GM19351 (cell line): ENCODE data around the gene PDE1C.
A peak's percentile ranks its signal among the peaks of the same experiment; 100 is the strongest.

Experiments used
- ATAC-seq: cut with Tn5 transposase; IDR thresholded peaks from one replicate; pipeline ENCODE4 v1.9.1; 2021; ENCODE audit warnings: mild to moderate bottlenecking, moderate library complexity; ENCODE audit not compliant: unreplicated experiment

The PDE1C gene

DNA sequence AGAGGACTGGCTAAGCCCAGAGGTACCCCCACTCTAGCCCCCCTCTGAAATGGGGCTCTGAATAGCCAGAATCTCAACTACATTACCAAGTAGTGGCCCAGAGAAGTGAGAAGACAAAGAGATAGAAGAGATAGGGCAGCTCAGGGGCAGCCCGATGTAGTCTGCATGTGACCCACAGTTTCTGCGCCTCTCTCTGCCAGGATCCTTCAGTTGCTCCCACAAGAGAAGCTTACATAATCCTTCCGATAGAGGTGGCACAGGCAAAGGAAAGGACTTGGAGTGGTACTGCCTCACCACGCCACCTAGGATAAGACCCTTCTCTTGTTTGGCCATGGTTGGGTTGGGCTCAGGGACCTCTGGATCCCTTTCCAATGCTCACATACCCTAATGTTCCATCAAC lies 5.4 kb upstream of the PDE1C start:
- ATAC-seq: no peak

DNA sequence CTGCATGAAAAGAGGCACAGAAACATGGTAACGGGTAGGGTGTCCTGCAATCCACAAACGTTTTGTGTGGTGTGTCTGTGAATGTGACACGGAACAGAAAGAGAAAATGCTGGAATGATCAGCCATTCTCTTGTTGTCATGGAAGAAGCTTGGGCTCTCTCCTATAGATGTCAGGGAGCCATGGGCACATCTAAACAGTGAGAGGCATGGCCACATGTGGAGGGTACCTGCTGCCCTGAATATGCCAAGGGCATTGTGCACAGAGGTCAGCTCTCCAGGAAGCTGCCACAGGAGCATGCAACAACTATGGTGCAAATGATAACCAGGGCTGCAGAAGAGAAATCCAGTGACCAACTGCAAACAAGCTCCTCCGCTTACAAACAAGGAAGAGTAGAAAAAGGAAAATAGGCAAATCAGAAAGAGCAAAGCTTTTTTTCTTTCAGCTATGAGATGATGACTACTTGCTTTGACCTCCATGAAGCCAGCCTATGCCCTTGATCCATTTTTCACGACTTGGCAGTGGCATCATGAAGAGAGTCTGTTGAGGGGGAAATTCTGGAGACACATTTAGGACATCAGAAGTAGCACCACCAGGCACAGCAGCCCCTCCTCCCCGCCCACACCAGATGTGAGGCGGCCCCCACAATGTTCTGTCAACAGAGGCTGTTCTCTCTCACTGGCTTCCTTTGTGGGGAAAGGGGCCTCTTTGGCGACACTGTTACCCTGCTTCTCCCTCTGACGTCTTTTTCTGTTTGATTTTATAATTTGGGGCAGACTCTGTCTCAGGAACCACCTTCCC lies 4.8 kb upstream of the PDE1C start:
- no peak for ATAC-seq

GRCh38 chr7:32073533-32073932 lies 3.3 kb upstream of the PDE1C start:
- ATAC-seq: no peak

DNA sequence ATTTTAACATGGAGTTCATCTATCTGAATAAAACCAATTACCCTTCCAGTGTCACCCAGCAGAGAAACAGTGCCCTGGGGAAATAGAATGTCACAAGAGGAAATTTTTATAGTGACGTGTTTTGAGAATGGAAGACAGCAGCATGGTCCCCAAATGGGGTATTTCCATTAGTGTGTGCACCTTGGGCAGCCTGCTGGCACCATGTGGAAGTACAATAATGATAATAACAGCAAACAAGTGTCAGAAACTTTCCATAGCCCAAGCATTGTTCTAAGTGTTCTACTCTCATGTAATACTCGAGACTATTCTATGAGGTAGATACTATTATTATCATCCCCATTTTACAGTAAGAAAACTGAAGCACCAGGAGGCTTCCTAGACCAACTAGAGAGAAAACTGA lies 2.2 kb upstream of the PDE1C start:
- no peak for ATAC-seq

DNA sequence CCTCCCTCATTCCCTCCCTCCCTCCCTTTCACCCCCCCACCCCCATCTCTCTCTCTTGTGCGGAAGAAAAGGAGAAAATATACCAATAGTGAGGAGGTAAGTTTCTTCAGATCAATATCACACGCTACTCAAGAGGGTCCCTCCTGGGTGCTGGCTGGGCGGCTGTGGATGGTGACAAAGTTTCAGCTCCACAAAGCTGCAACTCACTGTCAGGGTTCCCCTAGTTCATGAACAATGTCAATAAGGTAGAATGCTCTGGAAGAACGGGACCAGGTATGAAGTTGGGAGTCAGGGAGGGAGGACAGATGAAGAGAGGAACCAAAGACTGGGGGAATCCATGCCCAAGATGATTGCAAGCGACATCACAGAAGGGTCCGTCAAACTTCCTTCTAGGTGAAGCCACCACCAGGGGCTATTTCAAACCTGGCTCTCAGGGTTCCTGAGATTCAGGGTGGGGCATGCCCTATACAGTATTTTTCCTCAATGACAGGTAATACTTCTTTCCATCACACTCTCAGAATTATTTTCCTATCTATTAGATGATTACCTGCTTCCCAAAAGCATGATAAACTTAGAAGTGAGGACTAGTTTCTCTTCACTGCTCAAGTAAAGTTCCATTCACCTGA lies 1.4 kb upstream of the PDE1C start:
- ATAC-seq: no peak

GRCh38 chr7:32070051-32070405 lies 179 bp downstream of the PDE1C start:
- ATAC-seq: no peak

DNA sequence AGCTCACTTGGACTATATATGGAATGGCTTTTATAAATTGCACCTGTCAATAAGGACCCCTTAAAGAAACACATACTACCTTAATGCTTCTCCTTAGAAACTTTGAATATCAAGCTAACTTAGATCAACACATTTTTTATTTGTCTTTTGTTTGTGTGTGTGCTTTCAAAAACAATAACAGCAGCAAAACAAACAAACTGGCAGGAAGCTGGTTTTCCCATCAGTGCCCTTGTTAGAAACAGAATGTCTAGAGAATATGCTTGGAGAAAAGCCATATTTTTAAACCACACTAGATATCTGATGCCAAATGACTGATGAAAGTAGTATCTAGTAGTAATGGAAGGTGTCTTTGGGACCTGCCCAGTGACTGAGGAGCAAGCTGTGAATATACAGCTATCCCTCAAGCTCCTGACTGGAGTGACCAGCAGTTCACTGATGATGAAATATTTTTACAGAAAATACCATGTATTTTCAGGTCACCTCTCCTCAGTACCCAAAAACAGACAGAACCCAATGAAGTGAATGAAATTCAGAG lies 1.0 kb downstream of the PDE1C start:
- ATAC-seq: no peak

DNA sequence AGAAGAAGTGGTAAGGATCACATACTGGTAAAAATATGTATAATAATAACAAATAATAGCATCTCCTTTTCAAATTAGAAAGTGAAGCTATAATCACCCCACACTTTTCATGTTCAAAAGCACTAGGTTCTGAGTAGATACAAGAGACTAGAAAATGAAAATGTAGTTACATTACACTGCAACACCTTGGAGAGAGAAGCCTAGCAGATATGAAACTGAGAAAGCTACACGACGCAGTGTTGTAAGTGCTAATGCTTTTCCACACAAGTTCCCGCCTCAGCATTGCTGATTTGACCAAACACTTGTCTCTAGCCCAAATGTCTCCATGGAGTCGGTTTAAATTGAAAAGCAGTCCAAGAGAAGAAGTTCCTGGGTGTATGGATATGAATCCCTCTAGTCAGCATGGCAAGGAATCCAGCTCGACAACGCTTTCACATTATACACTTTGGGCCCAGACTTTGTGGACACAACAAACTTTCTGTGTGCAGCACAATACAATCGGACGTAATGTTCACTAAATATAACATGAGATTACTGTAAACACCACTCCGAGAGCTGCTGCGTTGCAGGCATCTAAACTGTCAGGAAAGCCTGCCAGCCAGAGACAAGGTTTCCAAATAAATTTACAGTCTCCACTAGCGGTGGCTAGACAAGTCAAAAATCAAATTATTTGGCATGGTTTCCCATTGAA lies 1.7 kb downstream of the PDE1C start:
- ATAC-seq: no peak

DNA sequence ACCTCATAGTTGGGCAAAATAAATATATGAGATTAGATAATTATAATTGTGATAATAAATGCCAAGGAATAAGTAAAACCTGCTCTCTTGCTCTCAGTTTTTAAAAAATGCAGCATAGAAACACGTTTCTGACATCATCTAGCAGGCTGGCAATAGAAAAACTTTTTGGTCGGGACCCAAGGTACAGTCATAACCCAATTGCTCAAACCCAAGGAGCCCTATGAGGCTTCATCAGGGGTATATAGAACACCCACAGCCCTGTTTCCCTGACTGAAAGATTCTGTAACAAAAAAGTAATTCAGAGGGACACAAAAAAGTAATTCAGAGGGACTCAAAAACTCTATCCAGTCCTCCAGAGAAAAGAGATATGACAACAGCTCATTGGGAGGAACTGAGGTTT lies 3.8 kb downstream of the PDE1C start:
- ATAC-seq: no peak

DNA sequence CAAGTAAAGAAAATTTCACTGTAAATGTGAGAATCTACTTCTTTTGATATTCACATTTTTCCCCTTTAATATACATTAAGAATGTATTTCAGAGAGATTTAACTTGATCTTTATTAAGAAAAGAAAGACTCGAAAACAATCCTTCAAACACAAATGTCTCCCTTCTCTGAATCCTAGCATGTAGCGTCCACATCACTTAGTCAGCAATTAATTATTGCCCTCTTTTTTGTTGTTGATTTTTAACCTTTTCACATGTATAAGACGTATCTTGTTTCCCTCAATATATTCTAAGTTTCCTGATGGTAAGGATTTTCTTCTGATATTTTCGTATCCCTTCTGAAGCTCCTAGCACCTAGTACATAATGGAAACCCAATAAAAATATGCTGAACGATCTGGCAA lies 6.6 kb downstream of the PDE1C start:
- no peak for ATAC-seq

GRCh38 chr7:32062150-32062549 lies 8.1 kb downstream of the PDE1C start:
- ATAC-seq: no peak

DNA sequence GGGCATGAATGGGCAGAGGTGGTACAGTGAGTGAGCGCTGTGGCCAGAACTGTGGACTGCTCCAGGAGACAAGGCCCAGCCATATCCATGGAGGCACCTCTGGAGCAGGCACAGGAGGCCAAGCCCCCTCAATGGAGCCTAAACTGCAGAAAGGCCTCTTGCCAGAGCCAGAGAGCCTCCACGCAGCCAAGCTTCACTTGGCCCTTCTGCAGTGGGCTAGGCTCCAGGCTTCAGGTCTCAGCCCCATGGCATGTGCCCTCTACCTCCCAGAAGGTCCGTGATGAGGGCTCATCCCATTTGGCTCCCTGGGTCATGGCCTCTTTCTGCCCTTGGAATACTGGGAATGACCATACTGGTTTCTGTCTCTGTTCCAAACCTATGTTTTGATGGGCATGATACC lies 8.9 kb downstream of the PDE1C start:
- no peak for ATAC-seq

- no peak for ATAC-seq
These were observed 10.8 kb downstream of the PDE1C start for GRCh38 chr7:32059289-32060011.

DNA sequence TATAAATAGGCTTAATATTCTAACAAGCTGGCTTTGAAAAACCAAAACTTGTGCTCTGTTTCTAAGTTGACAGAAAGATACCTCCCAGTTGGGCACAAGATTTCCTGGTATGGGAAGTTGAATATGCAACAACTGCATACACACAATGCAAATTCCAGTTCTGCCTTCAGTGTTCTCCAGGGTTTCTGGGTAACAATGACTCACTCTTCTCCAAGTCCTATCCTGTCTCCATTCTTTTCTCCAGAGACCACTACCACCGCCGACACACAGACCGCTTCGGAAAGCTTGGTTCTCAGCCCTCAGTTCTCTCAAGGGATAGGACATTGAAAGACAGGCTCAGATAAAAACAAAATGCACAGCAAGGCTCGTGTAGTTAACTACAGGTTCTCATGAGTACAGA lies 12.2 kb downstream of the PDE1C start:
- ATAC-seq: no peak

DNA sequence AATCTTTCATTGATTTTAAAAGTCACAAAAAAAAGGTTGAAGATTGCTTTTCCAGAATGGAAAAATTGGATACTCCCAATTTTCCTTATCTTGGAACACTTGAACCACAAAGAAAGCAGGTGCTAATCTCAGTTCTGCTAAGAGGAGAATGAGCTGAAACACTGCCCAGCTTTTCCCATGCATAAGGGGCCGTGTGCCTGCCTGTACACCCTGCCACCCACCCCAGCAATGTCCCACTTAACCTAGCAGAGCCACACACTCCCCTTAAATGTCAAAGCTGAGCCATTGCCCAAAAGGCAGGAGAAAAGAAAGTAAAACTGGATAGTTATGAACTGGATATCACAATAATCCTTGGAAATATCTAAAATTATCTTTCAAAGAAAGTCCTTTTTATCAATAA lies 13.4 kb downstream of the PDE1C start:
- ATAC-seq: no peak

DNA sequence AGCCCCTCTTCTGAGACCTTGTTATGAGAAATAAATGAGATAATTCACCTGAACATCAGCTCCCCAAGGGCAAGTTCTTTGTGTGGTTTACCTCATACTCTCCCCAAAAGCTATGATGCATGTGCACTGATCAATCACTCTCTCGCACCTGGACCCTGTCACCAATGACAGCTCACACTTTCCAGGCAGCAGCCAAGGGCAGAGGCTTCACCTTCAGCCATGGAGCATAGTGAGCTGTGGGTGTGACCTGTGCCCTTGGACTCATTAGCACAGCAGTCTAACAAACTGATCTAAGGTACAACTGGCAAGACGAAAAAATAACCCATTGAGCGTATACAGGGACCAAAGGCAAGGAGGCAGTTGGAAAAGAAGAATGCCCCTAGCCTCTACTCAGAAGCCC lies 17.0 kb downstream of the PDE1C start:
- ATAC-seq: no peak

GRCh38 chr7:32051128-32051527 lies 19.1 kb downstream of the PDE1C start:
- ATAC-seq: no peak

GRCh38 chr7:32049599-32049998 lies 20.6 kb downstream of the PDE1C start:
- no peak for ATAC-seq

GRCh38 chr7:32048970-32049491 lies 21.2 kb downstream of the PDE1C start:
- ATAC-seq: peak; percentile 61

- no peak for ATAC-seq
These were observed 22.4 kb downstream of the PDE1C start for GRCh38 chr7:32047801-32048200.

DNA sequence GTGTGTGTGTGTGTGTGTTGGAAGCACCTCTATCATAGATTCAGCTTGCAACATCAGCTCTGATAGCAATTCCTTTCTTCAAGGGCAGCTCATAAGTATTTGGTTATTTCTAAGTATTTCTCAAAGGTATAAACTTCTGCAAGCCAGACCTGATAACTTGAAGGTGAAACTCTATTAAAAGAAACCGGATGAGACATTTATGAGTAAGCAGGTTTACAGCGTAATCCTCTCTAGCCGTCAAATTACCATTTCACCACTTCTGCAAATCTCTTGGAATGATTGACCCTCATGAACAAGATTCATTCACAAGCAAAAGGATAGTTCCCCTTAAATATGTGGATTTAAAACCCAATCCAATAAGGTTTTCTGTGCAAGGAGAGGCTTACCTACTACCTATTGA lies 23.1 kb downstream of the PDE1C start:
- no peak for ATAC-seq
